Measurements from ENCODE around the gene OR5B2.
"Not testable (repeated sequence)": the region's sequence is repeated elsewhere in the genome, so short reads cannot be mapped to it uniquely, and the experiment has no call there.

Gene OR5B2

GRCh38 chr11:58428021-58428420 is at the start of gene OR5B2:
TSS of gene OR5B2 (minus strand) at chr11:58428121. CDS start at chr11:58423261, 4,860 bp downstream.
- DNase-seq: no peak

GRCh38 chr11:58471892-58472291 is 44.0 kb upstream of the OR5B2 start:
- no peak for DNase-seq

- DNase-seq: no peak
Measured at GRCh38 chr11:58466293-58466692, 38.4 kb upstream of the OR5B2 start.

DNA sequence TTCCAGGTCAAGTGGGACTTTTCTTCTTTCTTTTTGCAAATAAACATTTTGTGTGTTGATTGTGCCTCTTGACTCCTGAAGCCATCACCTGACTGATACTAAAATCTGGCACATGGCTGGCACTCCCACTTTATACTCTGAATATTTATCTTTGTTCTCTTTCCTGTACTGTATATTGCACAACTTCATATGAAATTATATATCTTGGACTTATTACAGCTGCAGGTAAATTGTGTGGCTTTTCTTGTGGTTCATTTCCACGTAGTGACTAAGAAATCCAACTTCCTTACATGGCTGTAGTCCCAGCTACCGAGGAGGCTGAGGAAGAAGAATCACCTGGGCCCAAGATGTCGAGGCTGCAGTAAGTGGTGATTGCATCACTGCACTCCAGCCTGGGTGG is 37.8 kb upstream of the OR5B2 start:
- no peak for DNase-seq

DNA sequence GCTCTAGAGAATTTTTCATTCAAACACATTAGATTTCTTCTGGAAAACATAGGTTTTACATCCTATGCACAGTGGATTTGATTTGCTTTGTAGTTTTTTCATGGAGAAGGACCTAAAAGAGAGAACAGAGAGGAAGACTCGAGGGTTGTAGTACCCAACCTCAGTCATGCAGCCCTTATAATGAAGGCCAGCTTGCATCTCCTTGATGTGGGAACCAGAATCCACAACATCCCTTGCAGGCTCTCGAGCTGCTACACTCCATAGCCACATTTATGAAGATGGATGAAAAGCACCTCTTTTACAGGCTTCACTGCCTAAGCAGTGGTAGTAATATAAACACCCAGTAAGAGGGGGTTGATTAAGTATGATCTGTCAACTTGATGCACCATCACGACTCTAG is 23.7 kb upstream of the OR5B2 start:
- DNase-seq: no peak

GRCh38 chr11:58446294-58446693 is 18.4 kb upstream of the OR5B2 start:
- DNase-seq: no peak

DNA sequence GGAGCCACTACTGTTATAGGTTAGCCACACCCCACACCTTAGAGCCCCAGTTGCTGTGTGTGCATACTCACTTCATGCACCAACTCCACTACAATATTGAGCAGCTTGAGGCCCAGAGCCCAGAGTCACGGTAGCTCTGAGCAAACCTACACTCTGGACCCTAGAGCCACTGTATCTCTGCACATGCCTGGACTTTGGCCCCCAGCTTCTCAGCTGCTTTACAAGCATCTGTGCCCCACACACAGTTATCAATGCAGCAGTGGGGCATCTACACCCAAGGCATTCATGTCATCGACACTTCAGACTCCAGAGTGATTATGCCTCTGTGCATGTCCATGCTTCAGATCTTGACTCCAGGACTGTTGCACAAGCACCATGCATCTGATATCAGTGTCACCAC is 16.4 kb upstream of the OR5B2 start:
- DNase-seq: no peak

DNA sequence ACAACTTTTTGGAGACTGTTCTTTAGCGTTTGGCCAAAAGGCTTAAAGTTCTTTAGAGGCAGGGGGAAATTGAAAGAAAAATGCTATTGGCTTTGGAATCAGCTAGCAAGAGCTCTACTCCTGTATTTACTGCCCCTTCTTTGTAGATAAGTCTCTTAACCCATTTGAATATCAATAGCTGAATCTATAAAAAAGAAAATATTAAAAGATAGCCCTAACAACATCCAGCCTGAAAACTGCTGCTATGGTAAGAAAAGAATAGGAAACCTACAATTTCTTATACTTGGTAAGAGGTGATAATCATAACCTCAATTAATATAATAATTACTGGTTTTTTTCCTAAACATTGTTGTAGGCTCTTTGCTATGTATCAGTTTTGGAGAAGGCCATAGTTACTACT is 14.2 kb upstream of the OR5B2 start, which contains the start of gene OR5B12:
Gene OR5B12 (minus strand): TSS at position 101 of the 400 bp plus-strand sequence. CDS start 2,085 bp downstream, outside the sequence.
- DNase-seq: no peak

GRCh38 chr11:58438486-58438885 is 10.6 kb upstream of the OR5B2 start:
- DNase-seq: no peak

DNA sequence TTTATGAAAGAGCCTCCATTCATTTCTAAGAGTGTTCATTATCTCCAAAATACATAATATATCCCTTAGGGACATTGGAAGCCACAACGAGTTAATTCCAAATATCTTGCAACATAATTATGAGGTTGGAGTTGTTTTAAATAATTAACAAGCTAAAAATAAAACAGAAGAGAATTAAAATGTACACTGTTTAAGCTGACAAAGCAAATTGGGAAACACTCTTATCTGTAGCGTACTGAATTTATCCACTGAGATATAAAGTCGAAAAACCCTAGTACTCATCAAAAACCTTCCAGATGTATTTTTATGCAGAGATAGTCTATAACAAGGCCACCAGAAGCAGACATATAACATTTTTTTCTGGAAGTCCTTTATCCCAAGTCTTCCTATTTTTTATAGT is 6.3 kb upstream of the OR5B2 start:
- no peak for DNase-seq

- no peak for DNase-seq
Measured at GRCh38 chr11:58433638-58434203, 5.8 kb upstream of the OR5B2 start.

GRCh38 chr11:58429273-58429672 is 1.4 kb upstream of the OR5B2 start:
- DNase-seq: no peak

DNA sequence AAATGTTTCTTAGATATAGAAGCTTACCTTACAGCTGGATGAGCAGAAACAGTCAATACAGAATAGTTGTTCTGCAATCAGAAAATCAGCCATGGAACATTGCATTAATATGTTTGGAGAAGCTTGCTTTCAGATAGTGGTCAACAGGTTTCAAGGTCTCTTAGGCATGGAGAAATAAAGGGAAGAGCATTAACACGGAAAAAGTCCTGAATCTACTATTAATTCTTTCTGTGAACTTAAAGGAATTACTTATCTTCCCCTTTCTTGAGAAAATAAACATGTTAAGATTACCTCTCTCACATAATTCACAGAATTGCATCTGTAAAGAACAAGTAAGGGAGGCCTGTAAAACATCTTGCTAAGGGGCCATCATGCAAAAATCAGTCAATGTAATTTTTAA is 21.1 kb downstream of the OR5B2 start, which contains the start of gene OR5B3:
Gene OR5B3 (minus strand): TSS at position 101 of the 400 bp plus-strand sequence. CDS start 3,465 bp downstream, outside the sequence.
- DNase-seq: no peak

- not testable (repeated sequence) for DNase-seq
Measured at GRCh38 chr11:58399622-58400021, 28.3 kb downstream of the OR5B2 start.

DNA sequence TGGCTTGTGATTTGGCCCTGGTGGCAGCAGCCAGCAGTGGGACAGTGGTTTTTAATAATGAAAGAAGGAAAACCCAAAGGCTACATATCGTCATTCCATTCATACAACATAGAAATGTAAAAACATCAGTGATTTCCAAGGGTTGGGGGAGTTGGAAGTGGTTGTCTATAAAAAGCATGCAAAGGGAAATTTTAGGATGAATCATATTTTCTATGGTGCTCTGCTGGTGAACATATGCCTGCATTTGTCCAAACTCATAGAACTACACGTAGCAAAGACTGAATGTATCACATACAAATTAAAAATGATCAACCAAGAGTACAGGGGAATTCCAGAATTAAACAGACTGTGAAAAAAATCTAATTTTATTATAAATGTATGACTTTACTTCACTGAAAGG is 32.3 kb downstream of the OR5B2 start:
- no peak for DNase-seq

- DNase-seq: no peak
Measured at GRCh38 chr11:58394195-58394594, 33.7 kb downstream of the OR5B2 start.

- DNase-seq: no peak
Measured at GRCh38 chr11:58392746-58393145, 35.2 kb downstream of the OR5B2 start.

DNA sequence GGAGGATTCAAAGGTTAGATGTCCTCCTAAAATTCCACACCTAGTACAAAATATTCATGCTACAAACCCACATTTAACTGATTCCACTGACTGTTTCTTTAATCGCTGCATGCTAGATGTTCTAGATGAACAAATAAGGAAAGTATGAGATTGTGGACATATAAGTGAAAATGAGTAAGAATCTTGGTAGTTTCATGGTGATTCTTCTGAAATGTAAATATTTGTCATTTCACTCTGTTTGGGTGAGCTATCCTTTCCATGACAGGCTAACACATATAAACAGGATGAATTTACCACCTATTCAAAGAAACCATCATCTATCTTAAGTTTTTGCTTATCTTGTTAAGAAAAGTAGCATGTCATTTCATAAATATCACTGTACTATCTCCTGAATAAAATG is 36.0 kb downstream of the OR5B2 start:
- no peak for DNase-seq

DNA sequence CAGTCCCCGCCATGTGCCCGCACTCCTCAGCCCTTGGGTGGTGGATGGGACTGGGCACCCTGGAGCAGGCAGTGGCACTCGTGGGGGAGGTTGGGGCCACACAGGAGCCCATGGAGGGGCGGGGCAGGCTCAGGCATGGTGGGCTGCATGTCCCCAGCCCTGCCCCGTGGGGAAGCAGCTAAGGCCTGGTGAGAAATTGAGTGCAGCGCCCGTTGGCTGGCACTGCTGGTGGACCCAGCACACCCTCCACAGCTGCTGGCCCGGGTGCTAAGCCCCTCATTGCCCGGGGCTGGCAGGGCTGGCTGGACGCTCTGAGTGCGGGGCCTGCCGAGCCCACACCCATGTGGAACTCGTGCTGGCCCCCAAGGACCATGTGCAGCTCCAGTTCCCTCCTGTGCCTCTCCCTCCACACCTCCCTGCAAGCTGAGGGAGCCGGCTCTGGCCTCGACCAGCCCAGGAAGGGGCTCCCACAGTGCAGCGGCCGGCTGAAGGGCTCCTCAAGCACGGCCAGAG is 37.3 kb downstream of the OR5B2 start:
- DNase-seq: no peak

Measured in amniotic stem cell (primary cell).